HG03457 (cell line): Measurements from ENCODE around the gene CCDC92.

Experiments
- ATAC-seq: cut with Tn5 transposase; IDR thresholded peaks from one replicate; pipeline ENCODE4 v1.9.1; 2021; ENCODE audit warnings: moderate number of reproducible peaks; ENCODE audit not compliant: unreplicated experiment

Gene CCDC92

GRCh38 chr12:123937707-123938591 is 34.7 kb downstream of the CCDC92 start:
- ATAC-seq: no peak

GRCh38 chr12:123936956-123937706 is 35.5 kb downstream of the CCDC92 start:
- ATAC-seq: no peak

GRCh38 chr12:123936471-123936870 is 36.2 kb downstream of the CCDC92 start:
- ATAC-seq: no peak

GRCh38 chr12:123935956-123936355 is 36.7 kb downstream of the CCDC92 start:
- ATAC-seq: no peak

- no peak for ATAC-seq
Measured at GRCh38 chr12:123934829-123935228, 37.8 kb downstream of the CCDC92 start.

- ATAC-seq: no peak
Measured at GRCh38 chr12:123934016-123934620, 38.5 kb downstream of the CCDC92 start.

GRCh38 chr12:123933214-123933613 is 39.4 kb downstream of the CCDC92 start:
- ATAC-seq: no peak

GRCh38 chr12:123931686-123932321 is 40.8 kb downstream of the CCDC92 start:
- ATAC-seq: no peak

- no peak for ATAC-seq
Measured at GRCh38 chr12:123929946-123930583, 42.6 kb downstream of the CCDC92 start.

GRCh38 chr12:123928897-123929296 is 43.7 kb downstream of the CCDC92 start:
- no peak for ATAC-seq

GRCh38 chr12:123928274-123928865 is 44.3 kb downstream of the CCDC92 start:
- no peak for ATAC-seq

GRCh38 chr12:123924539-123924938 is 48.1 kb downstream of the CCDC92 start:
- ATAC-seq: no peak

- no peak for ATAC-seq
Measured at GRCh38 chr12:123923927-123924326, 48.7 kb downstream of the CCDC92 start.

GRCh38 chr12:123923038-123923437 is 49.6 kb downstream of the CCDC92 start:
- no peak for ATAC-seq

- no peak for ATAC-seq
Measured at GRCh38 chr12:123919980-123920360, 52.7 kb downstream of the CCDC92 start.

GRCh38 chr12:123917337-123917850 is 55.2 kb downstream of the CCDC92 start:
- no peak for ATAC-seq

GRCh38 chr12:123916729-123917128 is 55.9 kb downstream of the CCDC92 start:
- no peak for ATAC-seq

GRCh38 chr12:123914726-123915333 is 57.8 kb downstream of the CCDC92 start:
- ATAC-seq: no peak
